ENCODE data around the gene SMIM43.
"Not testable (repeated sequence)": the region's sequence is repeated elsewhere in the genome, so short reads cannot be mapped to it uniquely, and the experiment has no call there.

SMIM43 gene

DNA sequence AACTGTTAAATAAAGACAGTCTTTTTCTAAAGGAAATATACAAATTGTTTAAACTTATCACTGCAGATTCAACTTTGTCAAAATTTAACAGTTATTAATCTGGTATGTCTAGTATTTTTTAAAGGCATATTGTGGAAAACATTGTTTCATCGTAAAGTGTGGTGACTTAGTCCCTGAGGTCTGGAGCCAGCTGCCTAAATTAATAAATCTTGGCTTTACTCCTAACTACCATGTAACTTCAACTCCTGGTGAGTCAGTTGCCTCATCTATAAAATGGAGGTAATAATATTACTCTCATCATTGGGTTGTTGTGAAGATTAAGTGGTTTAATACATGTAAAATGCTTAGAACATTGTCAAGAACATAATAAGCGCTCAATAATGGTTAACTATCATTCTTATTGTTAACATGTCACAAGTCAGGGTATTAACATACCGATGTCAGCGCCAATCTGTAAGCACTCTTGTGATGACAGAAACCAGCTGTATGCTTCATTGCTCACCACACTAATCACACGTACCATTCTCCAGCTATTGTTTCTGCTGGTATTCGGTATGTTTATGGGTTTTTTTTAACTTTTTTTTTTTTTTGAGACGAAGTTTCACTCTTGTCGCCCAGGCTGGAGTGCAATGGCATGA is 14.1 kb upstream of the SMIM43 start:
- DNase-seq: no peak

DNA sequence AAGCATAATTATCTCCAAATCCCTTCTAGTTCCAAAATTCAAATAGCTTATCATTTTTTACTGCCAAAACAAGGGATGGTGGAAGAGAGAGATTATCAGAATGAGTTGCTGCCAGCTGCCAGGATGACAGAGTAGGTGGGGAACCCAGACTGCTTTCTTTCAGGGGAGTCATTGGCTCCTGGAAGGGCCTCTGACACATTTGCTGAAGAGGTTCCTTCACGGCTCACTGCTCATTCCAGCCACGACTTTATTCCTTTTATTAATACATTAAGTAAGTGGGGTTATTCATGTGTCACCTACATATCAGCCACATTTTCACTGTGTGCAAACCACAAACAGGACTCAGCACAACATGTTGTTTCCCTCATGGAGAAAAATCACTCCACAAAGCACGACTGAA is 12.7 kb upstream of the SMIM43 start:
- DNase-seq: no peak

DNA sequence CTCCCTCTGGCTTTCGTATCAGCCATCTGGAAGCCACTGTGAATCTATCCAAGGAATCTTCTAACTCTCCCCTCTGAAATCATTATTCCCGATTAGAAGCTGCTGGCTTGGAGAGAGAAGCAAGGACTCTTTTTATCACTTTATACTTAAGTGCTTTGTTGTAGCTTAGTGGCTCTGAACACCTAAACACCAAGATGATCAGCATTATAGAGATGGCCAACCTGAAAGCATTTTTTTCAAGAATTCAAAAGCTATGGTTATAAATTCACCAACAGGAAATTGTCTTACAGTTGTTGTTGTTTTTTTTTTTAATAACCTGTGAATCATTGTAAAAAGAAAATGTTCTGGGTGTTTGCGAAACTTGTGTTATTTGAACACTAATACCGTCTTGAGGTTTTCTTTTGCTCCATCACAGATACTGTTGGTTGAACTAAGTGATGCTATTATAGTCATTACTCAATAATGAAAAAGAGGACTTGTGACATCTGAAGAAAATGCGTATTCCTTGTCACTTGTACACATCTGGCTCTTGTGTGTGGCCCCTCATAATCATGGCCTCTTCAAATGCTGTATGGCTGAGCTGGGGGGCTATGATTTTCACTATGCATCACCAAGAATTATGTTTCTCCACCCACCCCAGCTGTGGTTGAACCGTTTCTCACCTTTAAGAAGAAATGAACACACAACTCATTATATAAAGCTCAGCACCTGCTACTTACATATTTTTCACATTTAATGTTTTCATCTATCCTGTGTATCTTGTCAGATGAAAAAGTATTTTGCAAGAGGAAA is 11.8 kb upstream of the SMIM43 start:
- DNase-seq: no peak

DNA sequence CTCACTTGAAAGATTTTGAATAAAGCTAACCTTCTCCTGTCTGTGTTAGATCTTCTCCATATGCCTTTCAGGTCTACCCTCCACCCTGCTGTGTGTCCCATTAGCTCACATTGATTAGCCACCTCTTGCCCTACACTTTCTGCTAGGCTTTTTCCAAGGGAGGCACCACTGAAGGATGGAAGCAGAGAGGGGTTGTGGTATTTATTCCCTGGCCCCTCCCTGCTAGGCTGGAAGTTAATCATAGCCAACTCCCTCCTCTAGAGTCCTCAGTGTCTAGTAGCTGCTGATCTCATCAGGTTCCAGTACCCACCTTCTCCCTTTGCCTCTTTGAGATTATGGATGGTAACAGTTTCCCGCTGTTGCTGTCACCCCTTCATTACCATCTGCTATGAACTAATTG is 8.9 kb upstream of the SMIM43 start:
- no peak for DNase-seq

DNA sequence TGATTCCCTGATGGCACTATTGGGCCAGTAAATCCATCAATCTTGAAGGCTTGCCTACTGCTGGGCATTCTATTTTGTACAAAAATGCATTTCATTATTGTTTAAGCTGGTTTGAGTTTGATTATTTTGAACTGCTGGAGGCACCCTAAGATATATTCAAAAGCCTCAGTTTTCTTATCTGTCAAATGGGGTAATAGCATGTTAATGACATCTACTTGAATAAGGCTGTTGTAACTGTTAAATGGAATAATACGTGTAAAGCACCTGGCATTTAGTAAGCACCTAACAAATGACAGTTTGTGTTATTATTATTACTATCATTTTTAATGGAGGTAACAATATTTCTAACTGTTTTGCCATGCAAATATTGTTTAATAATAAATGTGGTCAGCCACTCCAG is 6.9 kb upstream of the SMIM43 start:
- DNase-seq: no peak

GRCh38 chr4:121769341-121769740 is 4.4 kb upstream of the SMIM43 start:
- DNase-seq: no peak

GRCh38 chr4:121767166-121767565 is 2.2 kb upstream of the SMIM43 start:
- no peak for DNase-seq

GRCh38 chr4:121765971-121766538 is 1.1 kb upstream of the SMIM43 start:
- no peak for DNase-seq

GRCh38 chr4:121765368-121765705 is 373 bp upstream of the SMIM43 start:
- DNase-seq: no peak

GRCh38 chr4:121764303-121764701 is 662 bp downstream of the SMIM43 start:
- DNase-seq: no peak

GRCh38 chr4:121760205-121760604 is 4.8 kb downstream of the SMIM43 start:
- DNase-seq: no peak

DNA sequence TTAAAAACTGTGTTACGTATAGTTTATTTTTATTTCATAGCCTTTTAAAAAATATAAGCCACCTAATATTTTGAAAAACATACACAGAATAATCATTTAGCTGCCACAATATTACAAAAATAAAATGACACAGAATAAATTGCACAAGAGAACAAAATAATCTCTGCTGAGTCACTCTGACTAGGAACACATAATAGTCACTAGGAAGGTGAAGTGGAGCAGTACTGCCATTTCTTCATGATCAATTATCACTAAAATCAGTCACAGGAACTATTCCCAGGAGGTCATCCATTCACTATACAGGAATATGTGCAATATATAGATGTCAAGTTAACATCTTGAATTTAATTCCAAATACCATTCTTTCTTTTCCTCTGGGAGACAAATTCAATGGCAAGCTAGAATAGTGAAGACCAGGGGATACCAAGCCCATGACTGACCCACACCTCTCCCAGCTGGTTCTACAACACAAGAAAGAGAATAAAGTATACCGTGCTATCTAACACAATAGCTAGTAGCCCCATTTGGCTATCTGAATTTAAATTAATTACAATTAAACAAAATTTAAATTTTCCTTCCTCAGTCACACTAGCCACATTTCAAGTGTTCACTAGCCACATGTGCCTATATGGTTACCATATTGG is 5.9 kb downstream of the SMIM43 start:
- DNase-seq: no peak

DNA sequence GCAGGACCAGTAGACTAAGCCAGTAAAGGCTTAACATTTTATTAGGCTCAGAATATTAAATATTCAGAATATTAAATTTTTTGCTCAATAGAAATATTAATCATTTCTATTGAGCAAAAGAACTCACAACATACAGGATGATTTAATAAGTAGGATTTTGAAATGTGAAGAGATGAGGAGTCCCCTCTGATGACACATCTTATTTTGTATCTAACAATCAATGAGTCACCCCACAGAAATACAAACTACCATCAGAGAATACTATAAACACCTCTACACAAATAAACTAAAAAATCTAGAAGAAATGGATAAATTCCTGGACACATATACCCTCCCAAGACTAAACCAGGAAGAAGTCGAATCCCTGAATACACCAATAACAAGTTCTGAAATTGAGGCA is 12.8 kb downstream of the SMIM43 start:
- not testable (repeated sequence) for DNase-seq

DNA sequence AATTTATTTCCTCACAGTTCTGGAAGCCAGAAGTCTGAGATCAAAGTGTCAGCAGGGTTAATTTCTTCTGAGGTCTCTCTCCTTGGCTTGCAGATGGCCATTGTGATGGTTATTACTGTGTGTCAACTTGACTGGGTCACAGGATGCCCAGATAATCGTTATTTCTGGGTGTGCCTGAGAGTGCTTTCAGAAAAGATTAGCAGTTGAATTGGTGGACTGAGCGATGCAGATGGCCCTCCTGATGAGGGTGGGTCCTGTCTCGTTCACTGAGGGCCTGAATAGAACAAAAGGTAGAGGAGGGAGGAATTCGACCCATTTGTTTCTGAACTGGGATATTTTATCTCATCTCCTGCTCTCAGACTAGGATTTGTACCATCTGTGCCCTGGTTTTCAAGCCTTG is 15.7 kb downstream of the SMIM43 start:
- no peak for DNase-seq

DNA sequence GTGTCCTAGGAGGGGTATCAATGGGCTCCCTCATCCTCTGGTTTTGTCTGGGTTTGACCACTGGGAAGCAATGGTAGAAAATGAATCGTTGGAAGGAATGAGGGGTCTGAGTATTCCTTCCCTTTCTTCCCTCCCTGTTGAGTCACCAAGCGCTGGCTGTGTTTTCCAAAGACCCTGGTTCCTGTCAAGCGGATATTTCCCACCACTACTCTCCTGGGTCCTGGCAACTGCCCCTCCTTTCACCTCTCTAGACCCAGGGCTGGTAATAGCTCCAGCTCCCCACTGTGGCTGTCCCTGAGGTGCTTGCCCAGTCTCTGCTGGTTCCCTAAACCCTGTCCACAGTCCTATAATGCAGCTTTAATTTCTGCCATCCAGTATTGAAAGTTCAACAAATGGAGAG is 22.2 kb downstream of the SMIM43 start:
- no peak for DNase-seq

GRCh38 chr4:121741751-121742150 is 23.2 kb downstream of the SMIM43 start:
- DNase-seq: no peak

- DNase-seq: no peak
These were observed 24.1 kb downstream of the SMIM43 start for GRCh38 chr4:121740796-121741409.

DNA sequence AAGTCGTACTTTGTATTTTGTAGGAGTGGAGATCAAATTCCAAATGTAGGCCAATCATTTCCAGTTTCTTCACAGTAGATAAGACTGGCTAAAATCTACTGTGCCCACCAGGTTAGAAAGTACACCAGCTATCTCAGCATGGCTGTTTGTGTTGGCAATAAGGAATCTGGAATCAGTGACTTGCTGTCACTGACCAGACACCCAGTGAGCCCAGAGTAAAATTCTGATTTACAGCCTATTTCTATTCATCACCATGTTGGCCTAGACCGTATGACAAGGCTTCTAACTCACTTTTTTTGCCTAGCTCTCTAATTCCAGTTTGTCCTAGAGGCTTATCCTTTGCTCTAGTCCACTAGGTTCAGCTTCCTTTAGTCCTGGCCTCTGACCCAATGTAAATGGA is 25.4 kb downstream of the SMIM43 start:
- no peak for DNase-seq

- DNase-seq: no peak
These were observed 26.0 kb downstream of the SMIM43 start for GRCh38 chr4:121738780-121739535.

GRCh38 chr4:121737846-121738554 is 27.0 kb downstream of the SMIM43 start:
- no peak for DNase-seq

DNA sequence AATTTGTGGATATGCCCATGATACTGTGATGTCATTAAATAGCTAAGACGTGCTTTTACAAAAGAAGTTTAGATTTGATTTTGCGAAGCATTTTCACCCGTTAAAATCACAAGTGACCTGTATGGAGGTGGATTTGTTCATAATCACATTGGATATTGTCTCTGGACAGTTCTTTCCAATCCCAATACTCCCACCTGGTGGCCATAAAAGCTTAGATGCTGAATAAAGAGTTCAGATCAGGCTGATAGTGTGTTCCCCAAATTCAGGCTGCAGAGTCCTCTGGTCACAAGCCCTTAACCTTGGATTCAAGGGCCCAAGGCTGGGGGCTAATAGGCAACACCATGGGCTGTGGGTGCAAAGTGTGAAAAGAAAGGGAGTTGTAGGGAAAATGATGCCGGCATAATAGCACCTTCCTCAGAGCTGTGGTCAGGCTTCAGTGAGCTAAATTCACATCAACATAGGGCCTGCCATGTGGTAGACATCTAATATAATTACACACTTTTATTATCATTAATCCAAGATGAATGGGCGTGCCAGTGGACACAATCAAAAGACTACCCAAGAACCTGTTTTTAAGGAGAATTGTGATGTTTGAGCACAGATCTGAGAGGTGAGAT is 28.1 kb downstream of the SMIM43 start:
- no peak for DNase-seq

GRCh38 chr4:121734571-121734970 is 30.4 kb downstream of the SMIM43 start:
- DNase-seq: no peak

All from DMS79 (cell line).